CD4-positive, alpha-beta T cell treated with Interleukin-10 for 1 hour (primary cell): Measurements from ENCODE around the gene GNS.
"Not testable (repeated sequence)": the region's sequence is repeated elsewhere in the genome, so short reads cannot be mapped to it uniquely, and the experiment has no call there.

Source experiments
- DNase-seq: peaks from one replicate; pipeline ENCODE4 v3.0.0-alpha.2; 2020

The GNS gene

GRCh38 chr12:64694130-64695040, 64.8 kb downstream of the GNS start:
- no peak for DNase-seq

GRCh38 chr12:64691795-64692583, 67.2 kb downstream of the GNS start:
- DNase-seq, result no peak

DNA sequence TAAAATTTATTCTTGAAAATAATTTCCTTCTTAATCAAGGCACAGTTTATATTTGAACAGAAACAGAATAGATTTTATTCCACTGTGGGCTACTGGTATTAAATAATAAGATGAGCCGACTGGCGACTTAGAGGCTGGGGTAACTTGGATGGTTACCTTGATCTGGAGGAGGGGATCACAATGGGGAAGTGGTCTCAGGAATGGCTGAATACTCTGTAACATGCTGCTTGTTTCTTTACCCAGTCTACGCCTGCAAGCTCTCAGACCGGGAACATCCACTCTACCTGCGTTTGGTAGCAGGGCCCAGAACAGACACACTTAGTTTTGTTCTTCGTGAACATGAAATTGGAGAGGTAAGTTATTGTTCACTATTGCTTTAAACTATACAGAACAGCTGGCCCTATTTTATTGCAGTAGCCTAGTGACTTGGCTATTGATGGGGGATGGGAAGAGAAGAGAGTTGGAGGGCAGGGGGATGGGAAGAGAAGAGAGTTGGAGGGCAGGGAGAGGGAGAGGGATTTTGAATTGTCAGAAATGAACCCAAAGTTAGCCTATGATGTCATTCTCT, 67.9 kb downstream of the GNS start:
- no peak for DNase-seq

DNA sequence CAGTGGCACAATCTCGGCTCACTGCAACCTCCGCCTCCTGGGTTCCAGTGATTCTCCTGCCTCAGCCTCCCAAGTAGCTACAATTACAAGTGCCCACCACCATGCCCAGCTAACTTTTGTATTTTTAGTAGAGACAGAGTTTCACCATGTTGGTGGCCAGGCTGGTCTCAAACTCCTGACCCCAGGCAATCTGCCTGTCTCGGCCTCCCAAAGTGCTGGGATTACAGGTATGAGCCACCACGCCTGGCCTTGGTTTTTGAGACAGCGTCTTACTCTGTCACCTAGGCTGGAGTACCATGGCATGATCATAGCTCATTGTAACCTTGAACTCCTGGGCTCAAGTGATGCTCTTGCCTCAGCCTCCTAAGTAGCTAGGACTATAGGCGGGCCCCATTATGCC, 69.0 kb downstream of the GNS start:
- DNase-seq, result not testable (repeated sequence)

DNA sequence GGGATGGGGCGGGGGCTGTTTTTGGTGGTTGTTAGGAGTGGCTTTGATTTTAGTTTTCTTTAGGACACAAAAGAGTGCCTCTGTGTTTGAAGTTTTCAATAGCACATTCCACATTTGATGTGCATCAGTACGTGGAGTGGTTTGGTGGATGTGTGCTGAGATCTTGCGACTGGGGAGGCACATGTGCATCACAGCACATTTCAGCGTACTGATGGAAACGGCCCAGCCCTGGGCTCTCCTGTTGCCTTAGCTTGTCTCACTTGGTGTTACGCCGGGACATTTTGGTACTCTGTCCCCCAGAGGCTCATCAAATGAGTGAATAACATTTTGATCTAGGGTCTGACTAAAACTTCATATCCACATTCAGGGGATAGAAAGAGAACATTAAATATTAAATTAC, 70.5 kb downstream of the GNS start:
- DNase-seq, result no peak

DNA sequence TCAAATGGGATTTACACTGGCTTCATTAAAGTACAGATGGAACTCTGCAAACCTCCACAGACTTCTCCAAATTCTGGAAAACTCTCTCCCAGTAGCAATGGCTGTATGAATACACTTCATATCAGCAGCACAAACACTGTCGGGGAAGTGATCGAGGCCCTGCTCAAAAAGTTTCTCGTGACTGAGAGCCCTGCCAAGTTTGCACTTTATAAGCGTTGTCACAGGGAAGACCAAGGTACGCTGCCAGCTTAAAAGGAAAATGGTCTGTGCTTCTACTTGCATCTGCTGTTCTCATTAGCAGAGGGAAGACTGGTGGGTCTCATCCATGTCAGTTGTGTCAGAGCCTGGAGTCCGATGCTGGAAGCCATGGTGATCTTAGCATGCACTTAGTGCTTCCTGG, 71.0 kb downstream of the GNS start:
- no peak for DNase-seq

GRCh38 chr12:64687816-64688215, 71.4 kb downstream of the GNS start:
- no peak for DNase-seq

DNA sequence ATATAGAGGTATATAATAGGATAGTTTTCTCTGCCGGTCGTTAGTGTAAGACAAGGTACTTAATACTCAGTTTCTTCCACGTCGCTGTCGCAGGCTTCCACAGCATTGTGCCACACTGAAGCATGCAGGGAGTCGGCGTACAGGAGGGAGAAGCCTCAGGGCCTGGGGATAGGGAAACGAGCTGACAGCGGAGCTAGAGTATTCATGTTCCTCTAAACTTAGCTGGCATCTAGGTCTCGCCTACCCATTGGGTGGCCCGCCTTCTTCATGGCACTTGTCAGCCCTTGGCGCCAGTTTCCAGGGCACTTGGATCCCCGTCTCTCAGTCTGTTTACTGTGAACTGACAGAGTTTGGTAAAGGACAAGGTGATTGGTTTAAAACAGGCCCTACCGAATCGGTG, 73.6 kb downstream of the GNS start:
- no peak for DNase-seq

GRCh38 chr12:64685050-64685449, 74.2 kb downstream of the GNS start:
- peak; percentile 43 for DNase-seq

GRCh38 chr12:64683816-64684543, 75.2 kb downstream of the GNS start:
- no peak for DNase-seq

DNA sequence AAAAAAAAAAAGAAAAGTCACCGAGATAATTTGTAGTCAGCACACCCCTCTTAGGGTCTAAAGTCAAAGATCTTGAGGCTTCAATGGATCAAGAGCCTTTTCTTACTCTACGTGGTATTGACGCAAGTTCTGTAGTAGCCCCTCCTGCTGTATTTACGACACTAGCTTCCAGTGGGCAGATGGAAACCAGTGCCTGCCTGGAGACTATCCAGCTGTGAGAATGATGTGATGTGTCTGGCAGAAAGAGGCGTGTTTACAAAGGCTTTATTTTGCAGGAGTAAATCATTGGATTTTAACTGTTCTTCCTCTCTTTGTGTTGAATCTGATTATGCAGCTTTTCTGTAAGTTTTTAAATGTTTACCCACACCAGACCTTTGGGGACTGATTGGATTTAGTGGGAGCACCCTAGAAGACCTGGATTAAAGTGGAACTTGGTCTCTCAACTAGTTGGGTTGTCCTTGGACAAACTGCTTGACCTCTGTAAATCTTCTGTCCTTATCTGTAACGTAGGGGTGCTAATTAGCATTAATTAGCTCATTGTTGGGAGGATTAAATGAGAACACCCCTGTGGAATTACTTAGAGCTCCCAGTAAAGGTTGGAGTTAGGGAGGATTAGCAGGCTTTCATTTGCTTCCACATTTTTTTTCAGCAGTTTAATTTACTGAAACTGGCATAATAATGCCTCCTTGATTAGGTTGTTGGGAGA, 76.5 kb downstream of the GNS start:
- DNase-seq, result no peak

- DNase-seq, result peak; percentile 43
Observed at GRCh38 chr12:64681200-64682052, 77.8 kb downstream of the GNS start.

- DNase-seq, result no peak
Observed at GRCh38 chr12:64680235-64680634, 79.0 kb downstream of the GNS start.

GRCh38 chr12:64679487-64680001, 79.7 kb downstream of the GNS start:
- DNase-seq, result peak; percentile 79

- no peak for DNase-seq
Observed at GRCh38 chr12:64678835-64679234, 80.4 kb downstream of the GNS start.

GRCh38 chr12:64678248-64678647, 81.0 kb downstream of the GNS start:
- DNase-seq, result no peak

- DNase-seq, result no peak
Observed at GRCh38 chr12:64675795-64676194, 83.4 kb downstream of the GNS start.

DNA sequence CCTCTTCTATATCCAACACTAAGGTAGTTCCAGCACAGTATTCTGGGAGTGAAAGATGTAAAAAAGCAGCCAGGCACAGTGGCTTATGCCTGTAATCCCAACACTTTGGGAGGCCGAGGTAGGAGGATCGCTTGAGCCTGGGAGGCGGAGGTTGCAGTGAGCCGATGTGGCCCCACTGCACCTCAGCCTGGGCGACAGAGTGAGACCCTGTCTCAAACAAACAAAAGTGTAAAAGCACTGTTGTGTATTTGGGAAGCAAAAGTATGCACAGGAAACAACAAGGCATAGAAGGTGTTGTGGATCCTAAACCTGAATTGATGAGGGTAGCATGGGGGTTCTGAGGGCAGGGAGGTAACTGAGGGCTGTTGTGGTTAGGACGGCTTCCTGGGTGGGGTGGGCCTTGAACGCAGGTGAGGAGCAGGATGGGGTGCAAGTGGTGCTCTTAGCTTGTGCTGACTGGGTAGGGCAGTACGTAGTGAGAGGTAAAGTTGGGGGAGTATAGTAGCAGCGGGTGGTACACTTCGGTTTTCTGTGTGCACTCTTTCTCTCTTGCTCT, 84.8 kb downstream of the GNS start:
- peak; percentile 75 for DNase-seq

- no peak for DNase-seq
Observed at GRCh38 chr12:64673490-64674169, 85.6 kb downstream of the GNS start.

DNA sequence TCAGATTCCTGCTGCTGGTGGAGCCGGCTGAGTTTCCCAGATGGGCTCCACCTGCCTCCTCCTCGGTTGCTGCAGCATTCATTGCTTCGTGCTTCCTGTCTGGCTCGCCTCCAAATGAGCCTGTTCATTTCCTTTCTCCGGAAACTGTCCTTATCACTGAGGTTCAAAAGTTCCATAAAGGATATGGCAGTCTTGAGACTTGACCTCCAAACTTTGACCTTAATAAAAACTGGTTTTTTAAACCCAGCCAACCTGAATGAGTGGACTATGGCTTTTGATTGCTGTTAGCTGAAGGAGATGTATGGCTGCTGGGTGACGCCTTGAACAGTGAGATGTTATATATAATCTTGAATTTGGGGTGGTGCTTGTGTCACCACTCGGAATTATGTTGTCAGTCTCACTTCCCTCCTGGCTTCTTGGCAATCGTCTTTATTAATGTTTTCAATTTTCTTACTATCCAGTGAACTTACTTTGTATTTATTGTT, 86.2 kb downstream of the GNS start:
- DNase-seq, result peak; percentile 55
